HepG2 (cell line): ENCODE data around the gene ABCF1. TPM values are rescaled to one million over a fixed set of nuclear protein-coding genes. Genes with fewer than 3 reads are reported as not detected.

Experiments
- ATAC-seq: fragments of 200-7000 bp; cut with Tn5 transposase; 3 replicates; pipeline ENCODE4 v1.9.1; 2020; ENCODE audit warnings: mild to moderate bottlenecking, moderate library complexity
- BruUV-seq: library from RNA; stranded (reverse); fragments of 400-500 nt; replicated peaks from 2 replicates; lab custom pipeline; 2021; lab: Mats Ljungman, UMichigan
- CTCF ChIA-PET: fragments of 300-600 bp; formaldehyde crosslinking; extraction: SDS; loops from one replicate; lab custom pipeline; 2021; ENCODE audit warnings: low total read pairs, inconsistent platforms, low intra/inter-chr PET ratio; lab: Yijun Ruan, JAX
- POLR2A ChIA-PET: fragments of 350-600 bp; sonication (Branson Sonifier 250); formaldehyde crosslinking; loops from one replicate; lab custom pipeline; 2020; ENCODE audit warnings: antibody characterized with exemption, inconsistent platforms; lab: Yijun Ruan, JAX
- DNase-seq: peaks from one replicate; pipeline ENCODE4 v3.0.0-alpha.2; 2015; ENCODE audit warnings: low spot score
- FAIRE-seq: peaks from 3 replicates; lab custom pipeline; 2011; peaks lifted over from hg19 to GRCh38; lab: Jason Lieb, UNC
- H2AFZ ChIP-seq: one replicate; pipeline ENCODE4 v1.6.1; 2011; ENCODE audit warnings: low read length, inconsistent platforms
- H3K27ac ChIP-seq: fragments of 300-600 bp; 3 replicates; pipeline ENCODE4 v1.8.0; 2011; ENCODE audit warnings: mixed run types, mild to moderate bottlenecking, mixed read lengths, low read length, inconsistent platforms; ENCODE audit not compliant: insufficient read depth; ENCODE audit errors: extremely low read length
- H3K27me3 ChIP-seq, 2 experiments: fragments of 200-600 bp in 1 of 2; 2 replicates in 1 of 2; 3 replicates in 1 of 2; pipeline versions ENCODE4 v1.6.0 to v1.8.0; 2011; ENCODE audit warnings: low read length in 2 of 2, mild to moderate bottlenecking in 2 of 2, moderate library complexity in 2 of 2, inconsistent platforms in 1 of 2; ENCODE audit not compliant: insufficient read depth in 2 of 2, control insufficient read depth in 1 of 2
- H3K36me3 ChIP-seq, 2 experiments: fragments of 200-600 bp in 1 of 2; replicated peaks in 1 of 2; 2 replicates in 1 of 2; 3 replicates in 1 of 2; pipeline versions ENCODE4 v1.5.1 to v1.8.0; 2011; ENCODE audit warnings: low read length in 2 of 2, inconsistent platforms in 1 of 2; ENCODE audit not compliant: insufficient read depth in 2 of 2, control insufficient read depth in 1 of 2
- H3K4me1 ChIP-seq: 2 replicates; pipeline ENCODE4 v1.5.1; 2012; ENCODE audit warnings: low read length, inconsistent platforms; ENCODE audit not compliant: insufficient read depth
- H3K4me2 ChIP-seq: 2 replicates; pipeline ENCODE4 v1.6.0; 2011; ENCODE audit warnings: low read depth, low read length, inconsistent platforms
- H3K4me3 ChIP-seq, 3 experiments: fragments of 200-600 bp in 1 of 3; sonication (generic), shearing (Covaris generic) in 1 of 3; replicated peaks in 1 of 3; 2 replicates each; pipeline ENCODE4 v1.5.1; 2011 to 2016; ENCODE audit warnings: low read length in 3 of 3, inconsistent platforms in 2 of 3, low read depth in 2 of 3, mild to moderate bottlenecking in 2 of 3, control low read depth in 1 of 3, mixed read lengths in 1 of 3; ENCODE audit not compliant: insufficient read depth in 1 of 3
- H3K79me2 ChIP-seq: one replicate; pipeline ENCODE4 v1.6.1; 2011; ENCODE audit warnings: low read length, inconsistent platforms; ENCODE audit not compliant: insufficient read depth
- H3K9ac ChIP-seq: 2 replicates; pipeline ENCODE4 v1.6.0; 2011; ENCODE audit warnings: mild to moderate bottlenecking, low read depth, low read length, inconsistent platforms; ENCODE audit not compliant: insufficient read depth
- H3K9me3 ChIP-seq: 2 replicates; pipeline ENCODE4 v1.5.1; 2012; ENCODE audit warnings: mild to moderate bottlenecking, low read length
- H4K20me1 ChIP-seq: 2 replicates; pipeline ENCODE4 v1.6.0; 2011; ENCODE audit warnings: inconsistent platforms, mild to moderate bottlenecking, low read length, moderate library complexity; ENCODE audit not compliant: insufficient read depth
- BATF2 ChIP-seq: sonication (generic); formaldehyde crosslinking; IDR thresholded peaks from 2 replicates; pipeline ENCODE4 v1.8.0; 2022; ENCODE audit warnings: mild to moderate bottlenecking, missing genetic modification reagents, moderate library complexity
- CAMTA2 ChIP-seq: sonication (generic); formaldehyde crosslinking; IDR thresholded peaks from 2 replicates; pipeline ENCODE4 v1.4.0; 2020; ENCODE audit warnings: mild to moderate bottlenecking, missing genetic modification reagents, borderline replicate concordance
- FOXK2 ChIP-seq: fragments of 450-650 bp; IDR thresholded peaks from 2 replicates; pipeline ENCODE4 v1.6.1; 2016
- HIVEP1 ChIP-seq: sonication (generic); formaldehyde crosslinking; IDR thresholded peaks from 2 replicates; pipeline ENCODE4 v1.4.0; 2020; ENCODE audit warnings: mild to moderate bottlenecking, missing genetic modification reagents
- POLR2G ChIP-seq: fragments of 200-400 bp; formaldehyde crosslinking; IDR thresholded peaks from 2 replicates; pipeline ENCODE4 v1.6.1; 2018; ENCODE audit warnings: mild to moderate bottlenecking, low read depth, low read length, moderate library complexity
- PRMT3 ChIP-seq: sonication (generic); formaldehyde crosslinking; IDR thresholded peaks from 2 replicates; pipeline ENCODE4 v1.8.1; 2022; ENCODE audit warnings: low read depth, mild to moderate bottlenecking, moderate library complexity, missing genetic modification reagents, borderline replicate concordance
- REST ChIP-seq, 2 experiments: IDR thresholded peaks; 2 replicates each; pipeline ENCODE4 v1.6.1; 2011 to 2012; ENCODE audit warnings: low read length in 2 of 2, borderline replicate concordance in 1 of 2, low read depth in 1 of 2, mild to moderate bottlenecking in 1 of 2, moderate library complexity in 1 of 2
- SIN3A ChIP-seq: IDR thresholded peaks from 2 replicates; pipeline ENCODE4 v1.6.1; 2011; ENCODE audit warnings: low read depth, mild to moderate bottlenecking, control low read depth, low read length, borderline replicate concordance
- SPEN ChIP-seq: sonication (generic); formaldehyde crosslinking; IDR thresholded peaks from 2 replicates; pipeline ENCODE4 v1.5.1; 2020; ENCODE audit warnings: low read depth, mild to moderate bottlenecking, missing genetic modification reagents
- ZC3H13 ChIP-seq: sonication (generic); formaldehyde crosslinking; IDR thresholded peaks from 2 replicates; pipeline ENCODE4 v1.8.1; 2023; ENCODE audit warnings: mild to moderate bottlenecking, missing genetic modification reagents, moderate library complexity
- ZFP90 ChIP-seq: sonication (generic); formaldehyde crosslinking; IDR thresholded peaks from 2 replicates; pipeline ENCODE4 v1.8.0; 2022; ENCODE audit warnings: missing genetic modification reagents, mild to moderate bottlenecking, inconsistent platforms, borderline replicate concordance
- ZNF232 ChIP-seq: sonication (generic); formaldehyde crosslinking; IDR thresholded peaks from 2 replicates; pipeline ENCODE4 v1.4.0; 2020; ENCODE audit warnings: missing genetic modification reagents, borderline replicate concordance
- ZNF570 ChIP-seq: sonication (generic); formaldehyde crosslinking; IDR thresholded peaks from 2 replicates; pipeline ENCODE4 v1.4.0; 2020; ENCODE audit warnings: mild to moderate bottlenecking, missing genetic modification reagents, borderline replicate concordance
- ZNF660 ChIP-seq: sonication (generic); formaldehyde crosslinking; IDR thresholded peaks from 2 replicates; pipeline ENCODE4 v1.5.1; 2020; ENCODE audit warnings: mild to moderate bottlenecking, low read depth, missing genetic modification reagents, borderline replicate concordance
- ZNF761 ChIP-seq: sonication (generic); formaldehyde crosslinking; conservative IDR thresholded peaks from 2 replicates; pipeline ENCODE4 v1.4.0; 2020; ENCODE audit warnings: mild to moderate bottlenecking, missing genetic modification reagents
- ZUFSP ChIP-seq: sonication (generic); formaldehyde crosslinking; IDR thresholded peaks from 2 replicates; pipeline ENCODE4 v1.9.0; 2021; ENCODE audit warnings: missing genetic modification reagents, mild to moderate bottlenecking, borderline replicate concordance
- WGBS: methylation state at CpG from one replicate; pipeline ENCODE4 v1.1.6; 2017; ENCODE audit warnings: low lambda C conversion rate; 5-methylcytosine and 5-hydroxymethylcytosine counted together
- in situ Hi-C: cut with HindIII; loops from 2 replicates; pipeline ENCODE4 v1.10.0; 2017; ENCODE audit warnings: low pct_unique_long_range_greater_than_20kb; ENCODE audit not compliant: extremely low pct_ligation_motif_present
- intact Hi-C: fragments of 100-400 bp; cut with micrococcal nuclease; formaldehyde crosslinking; loops from one replicate; pipeline ENCODE4 v1.10.0; 2022; ENCODE audit not compliant: unreplicated experiment
- polyA plus RNA-seq, 8 experiments: library from polyadenylated mRNA; depleted of rRNA in 3 of 8; stranded (reverse) in 7 of 8; unstranded in 1 of 8; fragments of >200 nt; fragmentation: Illumina TruSeq in 4 of 8; extraction: Trizol in 4 of 8; gene quantifications; 2 replicates each; pipeline versions ENCODE4 v1.2.1 to v1.2.3, GENCODE V29; 2011 to 2016; ENCODE audit warnings: low read depth in 4 of 8, missing spikeins in 1 of 8, mixed read lengths in 1 of 8; ENCODE audit not compliant: insufficient read depth in 1 of 8
- total RNA-seq, 5 experiments: library from RNA; depleted of rRNA; stranded (reverse); fragments of >200 nt; fragmentation: Illumina TruSeq; extraction: Trizol; gene quantifications; 2 replicates each; pipeline ENCODE4 v1.2.3, GENCODE V29; 2016; ENCODE audit warnings: low read depth in 1 of 5

Gene ABCF1
- total and polyA plus RNA-seq, 2 of the 13 experiments (the other 11 are each of a cell fraction or from before 2014, with no cell fraction given): 25.4 to 98.9 TPM

GRCh38 chr6:30617565-30618269 is 46.5 kb downstream of the ABCF1 start, which contains the start of gene MRPS18B:
TSS of gene MRPS18B (plus strand) at chr6:30617840. CDS start at chr6:30617866, 26 bp downstream.
- CTCF ChIA-PET: no interaction called here
- TSS peak; percentile 78 for BruUV-seq
- H3K79me2 ChIP-seq: peaks cover 44% of the 10 kb centered on the region
- peak; percentile 64; the same call in 1 of the 2 replicates for TF ChIP-seq ZNF232 (CRISPR knock-in tag)
- TF ChIP-seq BATF2: 0 out of 2 replicates have a peak, but pooled peaks have one; percentile 48
- 0 out of 2 replicates have a peak, but pooled peaks have one; percentile 63 for TF ChIP-seq ZC3H13 (CRISPR knock-in tag)
- TF ChIP-seq SPEN: peak; percentile 90
- 0 out of 2 replicates have a peak, but pooled peaks have one; percentile 13 for TF ChIP-seq CAMTA2
- no peak for TF ChIP-seq ZNF660 (CRISPR knock-in tag)
- TF ChIP-seq FOXK2: peak; percentile 59; the same call in 1 of the 2 replicates
- no peak for TF ChIP-seq ZUFSP (CRISPR knock-in tag)
- TF ChIP-seq ZNF570: no peak
- peak; percentile 79; the same call in 1 of the 2 replicates for TF ChIP-seq ZFP90 (CRISPR knock-in tag)
- TF ChIP-seq REST (IDR thresholded peaks at IDR 0.05; ENCODE audit: borderline replicate concordance in 1 of 2, low read depth in 1 of 2, low read length in 2 of 2): peak in 1 of 2 experiments; percentile 65; a peak in 1 of 4 replicates
- TF ChIP-seq POLR2G: peak; percentile 74
- TF ChIP-seq ZNF761 (CRISPR knock-in tag): 0 out of 2 replicates have a peak, but pooled peaks have one; percentile 19
- TF ChIP-seq PRMT3 (CRISPR knock-in tag): no peak
- TF ChIP-seq SIN3A: peak; percentile 93; the same call in 1 of the 2 replicates
- peak; percentile 76 for TF ChIP-seq HIVEP1 (CRISPR knock-in tag)

More at GRCh38 chr6:30617565-30618269, 46.5 kb downstream of the ABCF1 start, which contains the start of gene MRPS18B:
- peak within 1 kb of the TSS; percentile 59 for H2AFZ ChIP-seq
- H3K36me3 ChIP-seq: peaks cover 6 to 22% of the 10 kb centered on the region in 2 experiments
- in situ Hi-C loops (no loop called here), intact Hi-C loops (loop anchor here (2.0 to 5.0 kb wide), 3 partner anchors 40 to 103 kb away; partner anchors contain the start of genes DHX16 and TUBB)
- POLR2A ChIA-PET: interaction anchor here (0.7 to 2.6 kb wide), 32 partner anchors 9 to 290 kb away, joined by 3 to 36 read pairs (median 6); partner anchors contain the start of genes ABCF1, ATAT1, C6orf136 and DDR1
- H3K4me3 ChIP-seq: peak within 1 kb of the TSS; percentile 87 to 97 (median 89)
- peaks cover 12% of the 10 kb centered on the region for H4K20me1 ChIP-seq
- ATAC-seq (peak; percentile 86), FAIRE-seq (no peak), DNase-seq (peak; percentile 98)
- peaks cover 31% of the 10 kb centered on the region for H3K4me1 ChIP-seq
- H3K27me3 ChIP-seq: no peaks in the 10 kb centered on the region; a peak in 1 of 5 replicates
- under 1% methylated on average over 34 of the region's 34 CpGs for WGBS
- peak within 1 kb of the TSS; percentile 98 for H3K27ac ChIP-seq
- peak within 1 kb of the TSS; percentile 100 for H3K9ac ChIP-seq
- no peaks in the 10 kb centered on the region for H3K9me3 ChIP-seq
- peak within 1 kb of the TSS; percentile 88 for H3K4me2 ChIP-seq
